Activated naive CD8-positive, alpha-beta T cell (primary cell): Measurements from ENCODE around the gene LNX2.
A peak's percentile ranks its signal among the peaks of the same experiment; 100 is the strongest.

Source experiments
- H3K27ac Mint-ChIP-seq: one replicate; pipeline ENCODE4 v1.8.0; 2021; ENCODE audit warnings: mixed read lengths
- H3K27me3 Mint-ChIP-seq: one replicate; pipeline ENCODE4 v1.8.0; 2021; ENCODE audit warnings: mixed read lengths
- H3K36me3 Mint-ChIP-seq: one replicate; pipeline ENCODE4 v1.8.0; 2021; ENCODE audit warnings: mixed read lengths
- H3K4me1 Mint-ChIP-seq: one replicate; pipeline ENCODE4 v1.8.0; 2021; ENCODE audit warnings: low read depth, mixed read lengths
- H3K4me3 Mint-ChIP-seq: one replicate; pipeline ENCODE4 v1.8.0; 2021; ENCODE audit warnings: mild to moderate bottlenecking, mixed read lengths
- H3K9me3 Mint-ChIP-seq: one replicate; pipeline ENCODE4 v1.8.0; 2021; ENCODE audit warnings: low read depth, mixed read lengths

Gene LNX2

GRCh38 chr13:27644302-27644701, 24.0 kb upstream of the LNX2 start:
- no peak overlapping the region for H3K27ac Mint-ChIP-seq
- peaks cover 22% of the 10 kb centered on the region for H3K36me3 Mint-ChIP-seq
- H3K4me1 Mint-ChIP-seq, result peaks cover 46% of the 10 kb centered on the region
- H3K4me3 Mint-ChIP-seq, result no peak overlapping the region
- H3K9me3 Mint-ChIP-seq, result no peaks in the 10 kb centered on the region
- H3K27me3 Mint-ChIP-seq, result no peaks in the 10 kb centered on the region

- H3K4me3 Mint-ChIP-seq, result no peak overlapping the region
- peaks cover 16% of the 10 kb centered on the region for H3K36me3 Mint-ChIP-seq
- no peaks in the 10 kb centered on the region for H3K27me3 Mint-ChIP-seq
- no peak overlapping the region for H3K27ac Mint-ChIP-seq
- H3K9me3 Mint-ChIP-seq, result no peaks in the 10 kb centered on the region
- peaks cover 52% of the 10 kb centered on the region for H3K4me1 Mint-ChIP-seq
Measured at GRCh38 chr13:27643334-27644132, 23.2 kb upstream of the LNX2 start.

GRCh38 chr13:27641711-27642502, 21.6 kb upstream of the LNX2 start:
- no peaks in the 10 kb centered on the region for H3K9me3 Mint-ChIP-seq
- no peak overlapping the region for H3K27ac Mint-ChIP-seq
- H3K36me3 Mint-ChIP-seq, result peaks cover 12% of the 10 kb centered on the region
- H3K4me3 Mint-ChIP-seq, result no peak overlapping the region
- peaks cover 62% of the 10 kb centered on the region for H3K4me1 Mint-ChIP-seq
- H3K27me3 Mint-ChIP-seq, result no peaks in the 10 kb centered on the region

- Mint-ChIP-seq H3K4me1 (peaks cover 66% of the 10 kb centered on the region), H3K4me3 (no peak overlapping the region), H3K9me3 (no peaks in the 10 kb centered on the region), H3K36me3 (peaks cover 5% of the 10 kb centered on the region), H3K27me3 (no peaks in the 10 kb centered on the region), H3K27ac (no peak overlapping the region)
Measured at GRCh38 chr13:27639186-27639585, 18.9 kb upstream of the LNX2 start.

GRCh38 chr13:27638521-27638920, 18.2 kb upstream of the LNX2 start:
- peaks cover 67% of the 10 kb centered on the region for H3K4me1 Mint-ChIP-seq
- no peak overlapping the region for H3K27ac Mint-ChIP-seq
- H3K36me3 Mint-ChIP-seq, result peaks cover 5% of the 10 kb centered on the region
- no peak overlapping the region for H3K4me3 Mint-ChIP-seq
- H3K27me3 Mint-ChIP-seq, result no peaks in the 10 kb centered on the region
- no peaks in the 10 kb centered on the region for H3K9me3 Mint-ChIP-seq

GRCh38 chr13:27638001-27638400, 17.7 kb upstream of the LNX2 start:
- peaks cover 67% of the 10 kb centered on the region for H3K4me1 Mint-ChIP-seq

GRCh38 chr13:27637289-27637626, 16.9 kb upstream of the LNX2 start:
- Mint-ChIP-seq H3K9me3 (no peaks in the 10 kb centered on the region), H3K4me1 (peaks cover 65% of the 10 kb centered on the region), H3K27ac (peak overlapping the region; percentile 42), H3K4me3 (no peak overlapping the region), H3K36me3 (peaks cover 6% of the 10 kb centered on the region), H3K27me3 (no peaks in the 10 kb centered on the region)

More at GRCh38 chr13:27638001-27638400, 17.7 kb upstream of the LNX2 start:
- no peak overlapping the region for H3K27ac Mint-ChIP-seq
- no peak overlapping the region for H3K4me3 Mint-ChIP-seq
- peaks cover 5% of the 10 kb centered on the region for H3K36me3 Mint-ChIP-seq
- no peaks in the 10 kb centered on the region for H3K27me3 Mint-ChIP-seq
- no peaks in the 10 kb centered on the region for H3K9me3 Mint-ChIP-seq

GRCh38 chr13:27636589-27637288, 16.4 kb upstream of the LNX2 start:
- peaks cover 64% of the 10 kb centered on the region for H3K4me1 Mint-ChIP-seq
- H3K27ac Mint-ChIP-seq, result peak overlapping the region; percentile 42

GRCh38 chr13:27635266-27635665, 14.9 kb upstream of the LNX2 start:
- Mint-ChIP-seq H3K4me1 (peaks cover 69% of the 10 kb centered on the region), H3K27me3 (no peaks in the 10 kb centered on the region), H3K9me3 (no peaks in the 10 kb centered on the region), H3K36me3 (peaks cover 3% of the 10 kb centered on the region), H3K27ac (no peak overlapping the region), H3K4me3 (no peak overlapping the region)

More at GRCh38 chr13:27636589-27637288, 16.4 kb upstream of the LNX2 start:
- H3K9me3 Mint-ChIP-seq, result no peaks in the 10 kb centered on the region
- H3K4me3 Mint-ChIP-seq, result peak overlapping the region; percentile 25
- no peaks in the 10 kb centered on the region for H3K27me3 Mint-ChIP-seq
- H3K36me3 Mint-ChIP-seq, result peaks cover 3% of the 10 kb centered on the region

- H3K4me1 Mint-ChIP-seq, result peaks cover 67% of the 10 kb centered on the region
Measured at GRCh38 chr13:27634791-27635190, 14.5 kb upstream of the LNX2 start.

GRCh38 chr13:27634231-27634630, 13.9 kb upstream of the LNX2 start:
- H3K4me3 Mint-ChIP-seq, result no peak overlapping the region
- H3K9me3 Mint-ChIP-seq, result no peaks in the 10 kb centered on the region
- H3K27ac Mint-ChIP-seq, result peak overlapping the region; percentile 38
- peaks cover 66% of the 10 kb centered on the region for H3K4me1 Mint-ChIP-seq
- H3K36me3 Mint-ChIP-seq, result peaks cover 3% of the 10 kb centered on the region
- no peaks in the 10 kb centered on the region for H3K27me3 Mint-ChIP-seq

More at GRCh38 chr13:27634791-27635190, 14.5 kb upstream of the LNX2 start:
- peaks cover 3% of the 10 kb centered on the region for H3K36me3 Mint-ChIP-seq
- H3K9me3 Mint-ChIP-seq, result no peaks in the 10 kb centered on the region
- no peak overlapping the region for H3K27ac Mint-ChIP-seq
- H3K27me3 Mint-ChIP-seq, result no peaks in the 10 kb centered on the region
- H3K4me3 Mint-ChIP-seq, result no peak overlapping the region

GRCh38 chr13:27632648-27633047, 12.3 kb upstream of the LNX2 start:
- Mint-ChIP-seq H3K27ac (no peak overlapping the region), H3K27me3 (no peaks in the 10 kb centered on the region), H3K9me3 (no peaks in the 10 kb centered on the region), H3K36me3 (peaks cover 12% of the 10 kb centered on the region), H3K4me1 (peaks cover 68% of the 10 kb centered on the region), H3K4me3 (no peak overlapping the region)

- Mint-ChIP-seq H3K9me3 (no peaks in the 10 kb centered on the region), H3K4me1 (peaks cover 72% of the 10 kb centered on the region), H3K27me3 (no peaks in the 10 kb centered on the region), H3K27ac (no peak overlapping the region), H3K36me3 (peaks cover 12% of the 10 kb centered on the region), H3K4me3 (no peak overlapping the region)
Measured at GRCh38 chr13:27632214-27632613, 11.9 kb upstream of the LNX2 start.

- Mint-ChIP-seq H3K4me3 (no peak overlapping the region), H3K9me3 (no peaks in the 10 kb centered on the region), H3K36me3 (peaks cover 12% of the 10 kb centered on the region), H3K27ac (no peak overlapping the region), H3K4me1 (peaks cover 72% of the 10 kb centered on the region), H3K27me3 (no peaks in the 10 kb centered on the region)
Measured at GRCh38 chr13:27631665-27632064, 11.3 kb upstream of the LNX2 start.

- H3K9me3 Mint-ChIP-seq, result no peaks in the 10 kb centered on the region
- H3K27ac Mint-ChIP-seq, result no peak overlapping the region
- H3K4me3 Mint-ChIP-seq, result no peak overlapping the region
- H3K36me3 Mint-ChIP-seq, result peaks cover 14% of the 10 kb centered on the region
- H3K4me1 Mint-ChIP-seq, result peaks cover 73% of the 10 kb centered on the region
- no peaks in the 10 kb centered on the region for H3K27me3 Mint-ChIP-seq
Measured at GRCh38 chr13:27631156-27631555, 10.8 kb upstream of the LNX2 start.
